PFSK-1 (cell line): Measurements from ENCODE around the gene CD274.

ENCODE experiments used
- FOXP2 ChIP-seq: optimal IDR thresholded peaks from 2 replicates; pipeline ENCODE3; 2011; ENCODE audit warnings: borderline replicate concordance, control low read depth, inconsistent platforms; ENCODE audit not compliant: insufficient read depth; ENCODE audit errors: extremely low read length, extremely low read depth
- POLR2AphosphoS5 ChIP-seq: IDR thresholded peaks from 2 replicates; pipeline ENCODE4 v1.6.1; 2012; ENCODE audit warnings: low read depth, mild to moderate bottlenecking, control low read depth, low read length, moderate library complexity
- REST ChIP-seq, 2 experiments: IDR thresholded peaks; 2 replicates each; pipeline versions ENCODE4 v1.6.1 to v1.8.0; 2011 to 2012; ENCODE audit warnings: low read depth in 2 of 2, low read length in 2 of 2, control low read depth in 1 of 2, inconsistent platforms in 1 of 2, mild to moderate bottlenecking in 1 of 2, moderate library complexity in 1 of 2; ENCODE audit not compliant: insufficient read depth in 1 of 2
- SIN3A ChIP-seq: IDR thresholded peaks from 2 replicates; pipeline ENCODE4 v1.6.1; 2012; ENCODE audit warnings: mild to moderate bottlenecking, low read length, moderate library complexity, borderline replicate concordance; ENCODE audit not compliant: insufficient read depth
- TAF1 ChIP-seq: IDR thresholded peaks from 2 replicates; pipeline ENCODE4 v1.6.1; 2012; ENCODE audit warnings: low read length, control low read depth, borderline replicate concordance; ENCODE audit not compliant: insufficient read depth

CD274 gene

GRCh38 chr9:5466766-5467165 lies 16.4 kb downstream of the CD274 start:
- TF ChIP-seq SIN3A, result no peak
- TF ChIP-seq FOXP2, result no peak
- TF ChIP-seq POLR2AphosphoS5, result no peak
- TF ChIP-seq TAF1, result no peak
- TF ChIP-seq REST (IDR thresholded peaks at IDR 0.05; ENCODE audit: insufficient read depth in 1 of 2, low read depth in 2 of 2, low read length in 2 of 2), result no peak

- TF ChIP-seq POLR2AphosphoS5 (no peak), SIN3A (no peak), FOXP2 (no peak), TAF1 (no peak), REST (IDR thresholded peaks at IDR 0.05; ENCODE audit: insufficient read depth in 1 of 2, low read depth in 2 of 2, low read length in 2 of 2) (no peak)
These were observed 18.5 kb downstream of the CD274 start for GRCh38 chr9:5468850-5469249.

GRCh38 chr9:5470122-5470521 lies 19.8 kb downstream of the CD274 start:
- TF ChIP-seq SIN3A (no peak), FOXP2 (no peak), POLR2AphosphoS5 (no peak), REST (IDR thresholded peaks at IDR 0.05; ENCODE audit: insufficient read depth in 1 of 2, low read depth in 2 of 2, low read length in 2 of 2) (no peak)

- TF ChIP-seq SIN3A (no peak), REST (IDR thresholded peaks at IDR 0.05; ENCODE audit: insufficient read depth in 1 of 2, low read depth in 2 of 2, low read length in 2 of 2) (no peak), POLR2AphosphoS5 (no peak), TAF1 (no peak), FOXP2 (no peak)
These were observed 20.5 kb downstream of the CD274 start for GRCh38 chr9:5470816-5471215.

- TF ChIP-seq SIN3A (no peak), TAF1 (no peak), FOXP2 (no peak), REST (IDR thresholded peaks at IDR 0.05; ENCODE audit: insufficient read depth in 1 of 2, low read depth in 2 of 2, low read length in 2 of 2) (no peak), POLR2AphosphoS5 (no peak)
These were observed 27.9 kb downstream of the CD274 start for GRCh38 chr9:5478206-5478605.
